ENCODE measurements around the gene ADAM33.

- TF ChIP-seq POLR2A (IDR thresholded peaks at IDR 0.05; ENCODE audit: low read depth, low read length) (no peak), POLR2AphosphoS5 (IDR thresholded peaks at IDR 0.05; ENCODE audit: low read depth, low read length) (no peak)
These were observed 9.7 kb downstream of the ADAM33 start for GRCh38 chr20:3671986-3672546.

Measured in GM12892 (cell line).